CD14-positive monocyte (primary cell): ENCODE data around the gene GIMAP5. TPM values are rescaled to one million over a fixed set of nuclear protein-coding genes. Genes with fewer than 3 reads are reported as not detected.

Source experiments
- DNase-seq, 3 donors: peaks; one replicate each; pipeline ENCODE4 v3.0.0-alpha.2; 2011 to 2022
- H2AFZ ChIP-seq: 2 replicates; pipeline ENCODE4 v1.6.0; 2012; ENCODE audit warnings: mild to moderate bottlenecking, low read depth, low read length, inconsistent platforms; ENCODE audit not compliant: insufficient read depth, poor library complexity, severe bottlenecking
- H3K27ac ChIP-seq, 2 donors: 1 replicate in 1 of 2; 2 replicates in 1 of 2; pipeline ENCODE4 v1.5.1; 2012 to 2013; ENCODE audit warnings: low read length in 2 of 2, control low read depth in 1 of 2, inconsistent platforms in 1 of 2, low read depth in 1 of 2, mild to moderate bottlenecking in 1 of 2
- H3K27me3 ChIP-seq, 2 donors: one replicate each; pipeline versions ENCODE4 v1.6.0 to v1.6.1; 2011 to 2013; ENCODE audit warnings: low read length in 2 of 2; ENCODE audit not compliant: control insufficient read depth in 2 of 2, insufficient read depth in 2 of 2
- H3K36me3 ChIP-seq, 2 donors: replicated peaks in 1 of 2; 1 replicate in 1 of 2; 2 replicates in 1 of 2; pipeline versions ENCODE4 v1.5.1 to v1.6.1; 2012 to 2013; ENCODE audit warnings: low read length in 2 of 2, control low read depth in 1 of 2, inconsistent platforms in 1 of 2, mild to moderate bottlenecking in 1 of 2; ENCODE audit not compliant: insufficient read depth in 2 of 2, control insufficient read depth in 1 of 2
- H3K4me1 ChIP-seq, 2 donors: 1 replicate in 1 of 2; 2 replicates in 1 of 2; pipeline versions ENCODE4 v1.5.1 to v1.6.1; 2012 to 2013; ENCODE audit warnings: low read length in 2 of 2, control low read depth in 1 of 2, inconsistent platforms in 1 of 2, mild to moderate bottlenecking in 1 of 2, moderate library complexity in 1 of 2; ENCODE audit not compliant: insufficient read depth in 2 of 2, control insufficient read depth in 1 of 2
- H3K4me2 ChIP-seq: replicated peaks from 2 replicates; pipeline ENCODE3; 2012; ENCODE audit warnings: low read length, moderate library complexity, mild to moderate bottlenecking; ENCODE audit not compliant: poor library complexity, severe bottlenecking; ENCODE audit errors: extremely low read depth
- H3K4me3 ChIP-seq, 3 experiments: fragments of 200-600 bp in 1 of 3; sonication (generic) in 1 of 3; replicated peaks in 1 of 3; 1 replicate in 2 of 3; 2 replicates in 1 of 3; pipeline ENCODE4 v1.5.1; 2011 to 2013; ENCODE audit warnings: low read length in 3 of 3, mild to moderate bottlenecking in 3 of 3, control low read depth in 2 of 3, low read depth in 2 of 3, inconsistent platforms in 1 of 3, moderate library complexity in 1 of 3
- H3K79me2 ChIP-seq: 2 replicates; pipeline ENCODE4 v1.6.0; 2012; ENCODE audit warnings: mild to moderate bottlenecking, control low read depth, inconsistent platforms, low read length, moderate library complexity; ENCODE audit not compliant: insufficient read depth
- H3K9ac ChIP-seq: 2 replicates; pipeline ENCODE4 v1.6.0; 2017; ENCODE audit warnings: low read length, mild to moderate bottlenecking; ENCODE audit not compliant: insufficient read depth, poor library complexity, severe bottlenecking
- H3K9me3 ChIP-seq, 2 donors: replicated peaks in 1 of 2; 1 replicate in 1 of 2; 2 replicates in 1 of 2; pipeline versions ENCODE4 v1.5.1 to v1.6.1; 2012 to 2013; ENCODE audit warnings: low read length in 2 of 2, control low read depth in 1 of 2; ENCODE audit not compliant: control insufficient read depth in 1 of 2, insufficient read depth in 1 of 2
- H4K20me1 ChIP-seq: 2 replicates; pipeline ENCODE4 v1.6.0; 2012; ENCODE audit warnings: mild to moderate bottlenecking, low read length, control low read depth, moderate library complexity; ENCODE audit not compliant: insufficient read depth
- H3K27ac Mint-ChIP-seq, 7 donors: one replicate each; pipeline ENCODE4 v1.8.0; 2020; ENCODE audit warnings: mild to moderate bottlenecking in 7 of 7, mixed read lengths in 7 of 7, moderate library complexity in 6 of 7, inconsistent platforms in 2 of 7
- H3K27me3 Mint-ChIP-seq, 3 donors: one replicate each; pipeline ENCODE4 v1.8.0; 2021 to 2022; ENCODE audit warnings: low read depth in 3 of 3, mild to moderate bottlenecking in 3 of 3, mixed read lengths in 3 of 3, moderate library complexity in 3 of 3, inconsistent platforms in 1 of 3
- H3K36me3 Mint-ChIP-seq, 2 donors: one replicate each; pipeline ENCODE4 v1.8.0; 2020; ENCODE audit warnings: mixed read lengths in 2 of 2, inconsistent platforms in 1 of 2, mild to moderate bottlenecking in 1 of 2
- H3K4me1 Mint-ChIP-seq: one replicate; pipeline ENCODE4 v1.8.0; 2020; ENCODE audit warnings: mild to moderate bottlenecking, mixed read lengths
- H3K4me3 Mint-ChIP-seq, 2 donors: one replicate each; pipeline ENCODE4 v1.8.0; 2020; ENCODE audit warnings: mild to moderate bottlenecking in 2 of 2, mixed read lengths in 2 of 2, moderate library complexity in 1 of 2
- H3K9me3 Mint-ChIP-seq, 7 donors: one replicate each; pipeline ENCODE4 v1.8.0; 2020 to 2022; ENCODE audit warnings: mixed read lengths in 7 of 7, mild to moderate bottlenecking in 6 of 7, moderate library complexity in 6 of 7, inconsistent platforms in 2 of 7
- WGBS: methylation state at CpG from one replicate; pipeline ENCODE4 v1.1.5; 2013; ENCODE audit warnings: missing lambda C conversion rate; ENCODE audit not compliant: insufficient coverage; 5-methylcytosine and 5-hydroxymethylcytosine counted together
- intact Hi-C, 2 donors: fragments of 100-400 bp; cut with micrococcal nuclease; formaldehyde crosslinking; loops; one replicate each; pipeline versions ENCODE4 v1.15.0 to v1.15.1; 2023
- polyA plus RNA-seq, 3 donors: library from polyadenylated mRNA; depleted of rRNA in 1 of 3; unstranded in 2 of 3; stranded (reverse) in 1 of 3; fragments of 300-500 nt in 2 of 3; fragments of >200 nt in 1 of 3; fragmentation: Illumina TruSeq in 2 of 3; gene quantifications; 1 replicate in 2 of 3; 2 replicates in 1 of 3; pipeline ENCODE4 v1.2.3, GENCODE V29; 2012 to 2021
- TF ChIP-seq, protein P1 (sequence below): fragments of 200-600 bp; IDR thresholded peaks from one replicate; pipeline ENCODE4 v1.8.0; 2022; ENCODE audit warnings: antibody characterized with exemption, mild to moderate bottlenecking

Gene GIMAP5
- polyA plus RNA-seq, 3 donors, result 13.4 to 17.1 (median 14.4) TPM

- H3K36me3 ChIP-seq, result peaks cover 14 to 25% of the 10 kb centered on the region in 2 donors
- intact Hi-C loops, result no loop called here
- H3K4me3 Mint-ChIP-seq, result no peak overlapping the region
- no peaks in the 10 kb centered on the region for H3K27me3 Mint-ChIP-seq
- TF ChIP-seq, protein P1, sequence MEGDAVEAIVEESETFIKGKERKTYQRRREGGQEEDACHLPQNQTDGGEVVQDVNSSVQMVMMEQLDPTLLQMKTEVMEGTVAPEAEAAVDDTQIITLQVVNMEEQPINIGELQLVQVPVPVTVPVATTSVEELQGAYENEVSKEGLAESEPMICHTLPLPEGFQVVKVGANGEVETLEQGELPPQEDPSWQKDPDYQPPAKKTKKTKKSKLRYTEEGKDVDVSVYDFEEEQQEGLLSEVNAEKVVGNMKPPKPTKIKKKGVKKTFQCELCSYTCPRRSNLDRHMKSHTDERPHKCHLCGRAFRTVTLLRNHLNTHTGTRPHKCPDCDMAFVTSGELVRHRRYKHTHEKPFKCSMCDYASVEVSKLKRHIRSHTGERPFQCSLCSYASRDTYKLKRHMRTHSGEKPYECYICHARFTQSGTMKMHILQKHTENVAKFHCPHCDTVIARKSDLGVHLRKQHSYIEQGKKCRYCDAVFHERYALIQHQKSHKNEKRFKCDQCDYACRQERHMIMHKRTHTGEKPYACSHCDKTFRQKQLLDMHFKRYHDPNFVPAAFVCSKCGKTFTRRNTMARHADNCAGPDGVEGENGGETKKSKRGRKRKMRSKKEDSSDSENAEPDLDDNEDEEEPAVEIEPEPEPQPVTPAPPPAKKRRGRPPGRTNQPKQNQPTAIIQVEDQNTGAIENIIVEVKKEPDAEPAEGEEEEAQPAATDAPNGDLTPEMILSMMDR, result no peak
- H3K4me1 Mint-ChIP-seq, result peaks cover 5% of the 10 kb centered on the region
- peaks cover 10% of the 10 kb centered on the region for H4K20me1 ChIP-seq
- no peak overlapping the region for H3K4me3 ChIP-seq
- WGBS, result no CpG with 5 or more reads among the region's 2 CpGs
- no peak for DNase-seq
- peaks cover 22 to 56% of the 10 kb centered on the region in 2 donors for H3K9me3 ChIP-seq
- H3K4me1 ChIP-seq, result no peaks in the 10 kb centered on the region
- no peak overlapping the region for H2AFZ ChIP-seq
- H3K9me3 Mint-ChIP-seq, result peaks cover 40 to 81% (median 53%) of the 10 kb centered on the region in 7 donors
- no peaks in the 10 kb centered on the region for H3K27me3 ChIP-seq
- H3K27ac Mint-ChIP-seq, result no peak overlapping the region
- no peak overlapping the region for H3K9ac ChIP-seq
- H3K27ac ChIP-seq, result no peak overlapping the region
- H3K79me2 ChIP-seq, result peaks cover 5% of the 10 kb centered on the region
- peaks cover 28 to 31% of the 10 kb centered on the region in 2 donors for H3K36me3 Mint-ChIP-seq
- no peak overlapping the region for H3K4me2 ChIP-seq
Observed at GRCh38 chr7:150695654-150696053, 41.6 kb upstream of the GIMAP5 start.

GRCh38 chr7:150703209-150703608 is 34.0 kb upstream of the GIMAP5 start:
- H3K36me3 Mint-ChIP-seq, result peaks cover 0 to 9% of the 10 kb centered on the region in 2 donors
- intact Hi-C loops, result no loop called here
- no peak overlapping the region for H3K4me3 Mint-ChIP-seq
- Histone ChIP-seq H3K79me2 (no peaks in the 10 kb centered on the region), H4K20me1 (no peaks in the 10 kb centered on the region), H3K4me3 (no peak overlapping the region), H3K27ac (no peak overlapping the region), H2AFZ (no peak overlapping the region), H3K4me2 (no peak overlapping the region), H3K4me1 (no peaks in the 10 kb centered on the region), H3K36me3 (no peaks in the 10 kb centered on the region), H3K9me3 (peaks cover 9 to 48% of the 10 kb centered on the region in 2 donors), H3K9ac (no peak overlapping the region), H3K27me3 (no peaks in the 10 kb centered on the region)
- peaks cover 52 to 82% (median 71%) of the 10 kb centered on the region in 7 donors for H3K9me3 Mint-ChIP-seq
- TF ChIP-seq, protein P1, result no peak
- no CpG with 5 or more reads among the region's 1 CpG for WGBS
- peaks cover 0 to 3% (median 0%) of the 10 kb centered on the region in 3 donors for H3K27me3 Mint-ChIP-seq
- no peak for DNase-seq
- H3K4me1 Mint-ChIP-seq, result peaks cover 12% of the 10 kb centered on the region
- H3K27ac Mint-ChIP-seq, result no peak overlapping the region
